Mucosa of rectum (tissue), 2 donors: ENCODE results near the gene SERF1B.
"Not testable (repeated sequence)": the region's sequence is repeated elsewhere in the genome, so short reads cannot be mapped to it uniquely, and the experiment has no call there.

Experiments used
- H3K27ac ChIP-seq, 2 donors: one replicate each; pipeline ENCODE4 v1.7.0; 2013; ENCODE audit warnings: inconsistent platforms in 2 of 2, low read depth in 2 of 2, low read length in 2 of 2
- H3K27me3 ChIP-seq, 2 donors: one replicate each; pipeline ENCODE4 v1.7.0; 2013; ENCODE audit warnings: low read length in 2 of 2; ENCODE audit not compliant: control insufficient read depth in 2 of 2, insufficient read depth in 2 of 2
- H3K36me3 ChIP-seq, 2 donors: one replicate each; pipeline ENCODE4 v1.7.0; 2013; ENCODE audit warnings: low read length in 2 of 2; ENCODE audit not compliant: control insufficient read depth in 2 of 2, insufficient read depth in 2 of 2
- H3K4me1 ChIP-seq, 2 donors: one replicate each; pipeline ENCODE4 v1.7.0; 2013; ENCODE audit warnings: low read length in 2 of 2, mild to moderate bottlenecking in 1 of 2; ENCODE audit not compliant: control insufficient read depth in 2 of 2, insufficient read depth in 2 of 2
- H3K4me3 ChIP-seq, 2 donors: one replicate each; pipeline ENCODE4 v1.7.0; 2013; ENCODE audit warnings: low read length in 2 of 2
- H3K9ac ChIP-seq, 2 donors: one replicate each; pipeline ENCODE4 v1.7.0; 2013; ENCODE audit warnings: low read length in 2 of 2, low read depth in 1 of 2, mild to moderate bottlenecking in 1 of 2
- H3K9me3 ChIP-seq, 2 donors: one replicate each; pipeline ENCODE4 v1.7.0; 2013; ENCODE audit warnings: low read length in 2 of 2; ENCODE audit not compliant: control insufficient read depth in 2 of 2
- donor health status: healthy.
- donor health status: Normal muscosa, but diverticular disease.

SERF1B gene

GRCh38 chr5:70088907-70089464 lies 63.9 kb downstream of the SERF1B start:
- H3K4me3 ChIP-seq, H3K27me3 ChIP-seq, H3K27ac ChIP-seq, H3K9ac ChIP-seq, H3K36me3 ChIP-seq, H3K9me3 ChIP-seq, H3K4me1 ChIP-seq: not testable (repeated sequence)

GRCh38 chr5:70091776-70092175 lies 66.7 kb downstream of the SERF1B start:
- not testable (repeated sequence) for H3K27me3 ChIP-seq, H3K4me1 ChIP-seq, H3K4me3 ChIP-seq, H3K9me3 ChIP-seq, H3K36me3 ChIP-seq, H3K9ac ChIP-seq, H3K27ac ChIP-seq
